ENCODE measurements around the gene DRC7. TPM values are rescaled to one million over a fixed set of nuclear protein-coding genes. Genes with fewer than 3 reads are reported as not detected.

The DRC7 gene
- polyA plus RNA-seq, 1 donor from 2014 or later, result 1.4 TPM

DNA sequence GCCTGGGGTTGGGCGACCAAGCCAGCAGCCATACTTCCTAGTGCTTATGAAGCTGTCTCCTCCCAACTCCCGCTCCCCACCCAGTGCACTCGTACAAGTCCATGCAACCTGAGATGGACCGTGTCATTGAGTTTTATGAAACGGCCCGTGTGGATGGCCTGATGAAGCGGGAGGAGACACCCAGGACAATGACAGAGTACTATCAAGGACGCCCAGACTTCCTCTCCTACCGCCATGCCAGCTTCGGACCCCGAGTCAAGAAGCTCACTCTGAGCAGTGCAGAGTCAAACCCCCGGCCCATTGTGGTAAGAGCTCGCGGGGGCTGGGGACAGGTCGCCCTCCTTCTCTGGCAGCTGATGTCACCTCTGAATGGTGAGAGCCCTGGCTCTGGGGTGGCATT lies 29.9 kb downstream of the DRC7 start:
- Histone ChIP-seq H3K27ac (ENCODE audit: low read length) (no peak overlapping the region), H3K4me2 (ENCODE audit: low read length) (no peak overlapping the region), H3K36me3 (ENCODE audit: insufficient read depth, low read length) (no peaks in the 10 kb centered on the region), H3F3A (ENCODE audit: insufficient read depth, low read length, poor library complexity, severe bottlenecking) (no peaks in the 10 kb centered on the region), H3K79me2 (replicated peaks; ENCODE audit: insufficient read depth, low read length) (no peaks in the 10 kb centered on the region), H2AFZ (ENCODE audit: low read depth, low read length) (no peak overlapping the region), H3K27me3 (ENCODE audit: insufficient read depth, low read depth, low read length) (no peaks in the 10 kb centered on the region), H3K9ac (ENCODE audit: low read length) (no peak overlapping the region), H3K9me3 (ENCODE audit: low read length) (no peaks in the 10 kb centered on the region), H3K9me2 (ENCODE audit: insufficient read depth, low read length) (no peaks in the 10 kb centered on the region), H3K4me3 (ENCODE audit: low read length) (no peak overlapping the region), H4K20me1 (ENCODE audit: insufficient read depth) (no peaks in the 10 kb centered on the region)
- TF ChIP-seq, protein P1, sequence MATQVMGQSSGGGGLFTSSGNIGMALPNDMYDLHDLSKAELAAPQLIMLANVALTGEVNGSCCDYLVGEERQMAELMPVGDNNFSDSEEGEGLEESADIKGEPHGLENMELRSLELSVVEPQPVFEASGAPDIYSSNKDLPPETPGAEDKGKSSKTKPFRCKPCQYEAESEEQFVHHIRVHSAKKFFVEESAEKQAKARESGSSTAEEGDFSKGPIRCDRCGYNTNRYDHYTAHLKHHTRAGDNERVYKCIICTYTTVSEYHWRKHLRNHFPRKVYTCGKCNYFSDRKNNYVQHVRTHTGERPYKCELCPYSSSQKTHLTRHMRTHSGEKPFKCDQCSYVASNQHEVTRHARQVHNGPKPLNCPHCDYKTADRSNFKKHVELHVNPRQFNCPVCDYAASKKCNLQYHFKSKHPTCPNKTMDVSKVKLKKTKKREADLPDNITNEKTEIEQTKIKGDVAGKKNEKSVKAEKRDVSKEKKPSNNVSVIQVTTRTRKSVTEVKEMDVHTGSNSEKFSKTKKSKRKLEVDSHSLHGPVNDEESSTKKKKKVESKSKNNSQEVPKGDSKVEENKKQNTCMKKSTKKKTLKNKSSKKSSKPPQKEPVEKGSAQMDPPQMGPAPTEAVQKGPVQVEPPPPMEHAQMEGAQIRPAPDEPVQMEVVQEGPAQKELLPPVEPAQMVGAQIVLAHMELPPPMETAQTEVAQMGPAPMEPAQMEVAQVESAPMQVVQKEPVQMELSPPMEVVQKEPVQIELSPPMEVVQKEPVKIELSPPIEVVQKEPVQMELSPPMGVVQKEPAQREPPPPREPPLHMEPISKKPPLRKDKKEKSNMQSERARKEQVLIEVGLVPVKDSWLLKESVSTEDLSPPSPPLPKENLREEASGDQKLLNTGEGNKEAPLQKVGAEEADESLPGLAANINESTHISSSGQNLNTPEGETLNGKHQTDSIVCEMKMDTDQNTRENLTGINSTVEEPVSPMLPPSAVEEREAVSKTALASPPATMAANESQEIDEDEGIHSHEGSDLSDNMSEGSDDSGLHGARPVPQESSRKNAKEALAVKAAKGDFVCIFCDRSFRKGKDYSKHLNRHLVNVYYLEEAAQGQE (IDR thresholded peaks at IDR 0.05; ENCODE audit: borderline replicate concordance), result no peak
- no peak for TF ChIP-seq SMC3 (conservative IDR thresholded peaks at IDR 0.05; ENCODE audit: poor library complexity)
- no peak for TF ChIP-seq EZH2 (IDR thresholded peaks at IDR 0.05; ENCODE audit: borderline replicate concordance, insufficient read depth, low read length, poor library complexity, severe bottlenecking)
- no peak for TF ChIP-seq TAF1 (IDR thresholded peaks at IDR 0.05; ENCODE audit: low read depth)
- no peak for TF ChIP-seq RAD21 (conservative IDR thresholded peaks at IDR 0.05)
- no peak for TF ChIP-seq POLR2AphosphoS5 (IDR thresholded peaks at IDR 0.05)
- TF ChIP-seq MXI1 (conservative IDR thresholded peaks at IDR 0.05; ENCODE audit: poor library complexity, severe bottlenecking), result no peak
- TF ChIP-seq, protein P2, sequence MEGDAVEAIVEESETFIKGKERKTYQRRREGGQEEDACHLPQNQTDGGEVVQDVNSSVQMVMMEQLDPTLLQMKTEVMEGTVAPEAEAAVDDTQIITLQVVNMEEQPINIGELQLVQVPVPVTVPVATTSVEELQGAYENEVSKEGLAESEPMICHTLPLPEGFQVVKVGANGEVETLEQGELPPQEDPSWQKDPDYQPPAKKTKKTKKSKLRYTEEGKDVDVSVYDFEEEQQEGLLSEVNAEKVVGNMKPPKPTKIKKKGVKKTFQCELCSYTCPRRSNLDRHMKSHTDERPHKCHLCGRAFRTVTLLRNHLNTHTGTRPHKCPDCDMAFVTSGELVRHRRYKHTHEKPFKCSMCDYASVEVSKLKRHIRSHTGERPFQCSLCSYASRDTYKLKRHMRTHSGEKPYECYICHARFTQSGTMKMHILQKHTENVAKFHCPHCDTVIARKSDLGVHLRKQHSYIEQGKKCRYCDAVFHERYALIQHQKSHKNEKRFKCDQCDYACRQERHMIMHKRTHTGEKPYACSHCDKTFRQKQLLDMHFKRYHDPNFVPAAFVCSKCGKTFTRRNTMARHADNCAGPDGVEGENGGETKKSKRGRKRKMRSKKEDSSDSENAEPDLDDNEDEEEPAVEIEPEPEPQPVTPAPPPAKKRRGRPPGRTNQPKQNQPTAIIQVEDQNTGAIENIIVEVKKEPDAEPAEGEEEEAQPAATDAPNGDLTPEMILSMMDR (IDR thresholded peaks at IDR 0.05; ENCODE audit: poor library complexity, severe bottlenecking), result no peak
- no peak for TF ChIP-seq EP300 (conservative IDR thresholded peaks at IDR 0.05; ENCODE audit: poor library complexity, severe bottlenecking)

DNA sequence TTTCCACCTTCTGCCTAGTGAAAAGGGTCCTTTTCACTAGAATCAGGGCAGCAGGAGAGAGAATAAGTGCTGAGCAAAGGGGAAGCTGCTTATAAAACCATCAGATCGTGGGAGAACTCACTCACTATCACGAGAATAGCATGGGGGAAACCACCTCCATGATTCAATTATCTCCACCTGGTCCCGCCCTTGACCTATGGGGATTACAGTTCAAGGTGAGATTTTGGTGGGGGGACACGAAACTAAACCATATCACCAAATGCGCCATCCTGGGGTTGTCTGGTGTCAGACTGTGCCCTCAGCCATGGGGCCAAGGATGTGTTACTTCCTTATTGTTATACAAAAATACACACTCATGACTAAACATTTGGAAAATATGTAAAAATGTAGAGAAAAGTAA lies 30.5 kb downstream of the DRC7 start:
- H3F3A ChIP-seq (ENCODE audit: insufficient read depth, low read length, poor library complexity, severe bottlenecking), result no peaks in the 10 kb centered on the region
- no peaks in the 10 kb centered on the region for H3K27me3 ChIP-seq (ENCODE audit: insufficient read depth, low read depth, low read length)
- TF ChIP-seq, protein P1 (IDR thresholded peaks at IDR 0.05; ENCODE audit: borderline replicate concordance), result no peak
- TF ChIP-seq, protein P2 (IDR thresholded peaks at IDR 0.05; ENCODE audit: poor library complexity, severe bottlenecking), result no peak
- TF ChIP-seq EP300 (conservative IDR thresholded peaks at IDR 0.05; ENCODE audit: poor library complexity, severe bottlenecking), result no peak
- no peak for TF ChIP-seq SMC3 (conservative IDR thresholded peaks at IDR 0.05; ENCODE audit: poor library complexity)
- no peak for TF ChIP-seq EZH2 (IDR thresholded peaks at IDR 0.05; ENCODE audit: borderline replicate concordance, insufficient read depth, low read length, poor library complexity, severe bottlenecking)
- TF ChIP-seq TAF1 (IDR thresholded peaks at IDR 0.05; ENCODE audit: low read depth), result no peak
- H3K9ac ChIP-seq (ENCODE audit: low read length), result no peak overlapping the region
- no peaks in the 10 kb centered on the region for H3K9me2 ChIP-seq (ENCODE audit: insufficient read depth, low read length)
- no peaks in the 10 kb centered on the region for H3K79me2 ChIP-seq (replicated peaks; ENCODE audit: insufficient read depth, low read length)
- no peaks in the 10 kb centered on the region for H3K9me3 ChIP-seq (ENCODE audit: low read length)
- no peak overlapping the region for H3K4me2 ChIP-seq (ENCODE audit: low read length)
- no peak overlapping the region for H3K4me3 ChIP-seq (ENCODE audit: low read length)
- no peak overlapping the region for H2AFZ ChIP-seq (ENCODE audit: low read depth, low read length)
- no peak overlapping the region for H3K27ac ChIP-seq (ENCODE audit: low read length)
- H4K20me1 ChIP-seq (ENCODE audit: insufficient read depth), result no peaks in the 10 kb centered on the region
- H3K36me3 ChIP-seq (ENCODE audit: insufficient read depth, low read length), result no peaks in the 10 kb centered on the region

Measured in neural cell (in vitro differentiated cells).